GM23248 (cell line): ENCODE measurements around the gene TJAP1. TPM values are rescaled to one million over a fixed set of nuclear protein-coding genes. Genes with fewer than 3 reads are reported as not detected.
"Not testable (repeated sequence)": the region's sequence is repeated elsewhere in the genome, so short reads cannot be mapped to it uniquely, and the experiment has no call there.

Experiments used
- DNase-seq: peaks from one replicate; pipeline ENCODE4 v3.0.0-alpha.2; 2015
- H2AFZ ChIP-seq: fragments of 200-600 bp; sonication (generic); 2 replicates; pipeline ENCODE4 v1.6.1; 2016; ENCODE audit warnings: antibody characterized with exemption
- H3F3A ChIP-seq: fragments of 200-600 bp; sonication (generic); 2 replicates; pipeline ENCODE4 v1.6.1; 2016; ENCODE audit warnings: mild to moderate bottlenecking, antibody characterized with exemption, mixed run types; ENCODE audit not compliant: insufficient read depth
- H3K27ac ChIP-seq: fragments of 200-600 bp; sonication (generic); 2 replicates; pipeline ENCODE4 v1.5.1; 2016; ENCODE audit warnings: mild to moderate bottlenecking
- H3K27me3 ChIP-seq: fragments of 200-600 bp; sonication (generic); replicated peaks from 2 replicates; pipeline ENCODE4 v1.6.1; 2016; ENCODE audit warnings: mild to moderate bottlenecking; ENCODE audit not compliant: insufficient read depth
- H3K36me3 ChIP-seq: fragments of 200-600 bp; sonication (generic); 2 replicates; pipeline ENCODE4 v1.6.1; 2016; ENCODE audit warnings: low read depth, mild to moderate bottlenecking
- H3K4me1 ChIP-seq: fragments of 200-600 bp; sonication (generic); 2 replicates; pipeline ENCODE4 v1.6.1; 2016; ENCODE audit warnings: mild to moderate bottlenecking; ENCODE audit not compliant: insufficient read depth
- H3K4me2 ChIP-seq: fragments of 200-600 bp; sonication (generic); one replicate; pipeline ENCODE4 v1.6.1; 2016; ENCODE audit warnings: mild to moderate bottlenecking; ENCODE audit not compliant: unreplicated experiment
- H3K4me3 ChIP-seq: fragments of 200-600 bp; sonication (generic); 2 replicates; pipeline ENCODE4 v1.5.1; 2016; ENCODE audit warnings: mild to moderate bottlenecking
- H3K79me2 ChIP-seq: fragments of 200-600 bp; sonication (generic); 2 replicates; pipeline ENCODE4 v1.6.1; 2016; ENCODE audit warnings: mild to moderate bottlenecking; ENCODE audit not compliant: insufficient read depth
- H3K9ac ChIP-seq: fragments of 200-600 bp; sonication (generic); 2 replicates; pipeline ENCODE4 v1.6.1; 2016; ENCODE audit warnings: mild to moderate bottlenecking
- H3K9me2 ChIP-seq: fragments of 200-600 bp; sonication (generic); 2 replicates; pipeline ENCODE4 v1.6.1; 2016; ENCODE audit warnings: mixed run types, mild to moderate bottlenecking, moderate library complexity; ENCODE audit not compliant: insufficient read depth
- H3K9me3 ChIP-seq: fragments of 200-600 bp; sonication (generic); one replicate; pipeline ENCODE4 v1.6.1; 2017; ENCODE audit warnings: low read depth
- H4K20me1 ChIP-seq: fragments of 200-600 bp; sonication (generic); 2 replicates; pipeline ENCODE4 v1.6.0; 2016; ENCODE audit not compliant: insufficient read depth
- EZH2 ChIP-seq: fragments of 200-600 bp; sonication (generic); IDR thresholded peaks from 2 replicates; pipeline ENCODE4 v1.6.1; 2018; ENCODE audit warnings: antibody characterized with exemption, mild to moderate bottlenecking; ENCODE audit not compliant: insufficient read depth, poor library complexity, severe bottlenecking
- EZH2phosphoT487 ChIP-seq: fragments of 200-600 bp; sonication (generic); IDR thresholded peaks from 2 replicates; pipeline ENCODE4 v1.6.1; 2018; ENCODE audit warnings: antibody characterized with exemption, moderate library complexity, mild to moderate bottlenecking, low read depth; ENCODE audit not compliant: insufficient read depth
- WGBS, 2 experiments: methylation state at CpG; one replicate each; pipeline ENCODE4 v1.1.6; 2015 to 2017; ENCODE audit warnings: low lambda C conversion rate in 2 of 2, low coverage in 1 of 2; ENCODE audit errors: missing lambda C conversion rate in 2 of 2; 5-methylcytosine and 5-hydroxymethylcytosine counted together
- in situ Hi-C: fragments of 300-500 bp; cut with MboI; formaldehyde crosslinking; loops from 2 replicates; pipeline ENCODE4 v1.15.0; 2020
- polyA plus RNA-seq: library from polyadenylated mRNA; unstranded; fragments of >200 nt; fragmentation: Nextera tagmentation; extraction: Ambion mirVana; gene quantifications from 2 replicates; pipeline ENCODE4 v1.2.1, GENCODE V29; 2016
- total RNA-seq: library from RNA; depleted of rRNA; stranded (reverse); fragments of >200 nt; shearing (Covaris generic); gene quantifications from 2 replicates; pipeline ENCODE4 v1.2.3, GENCODE V29; 2014

Gene TJAP1
- total and polyA plus RNA-seq, 2 experiments from 2014 or later = 16.0 to 32.9 TPM

DNA sequence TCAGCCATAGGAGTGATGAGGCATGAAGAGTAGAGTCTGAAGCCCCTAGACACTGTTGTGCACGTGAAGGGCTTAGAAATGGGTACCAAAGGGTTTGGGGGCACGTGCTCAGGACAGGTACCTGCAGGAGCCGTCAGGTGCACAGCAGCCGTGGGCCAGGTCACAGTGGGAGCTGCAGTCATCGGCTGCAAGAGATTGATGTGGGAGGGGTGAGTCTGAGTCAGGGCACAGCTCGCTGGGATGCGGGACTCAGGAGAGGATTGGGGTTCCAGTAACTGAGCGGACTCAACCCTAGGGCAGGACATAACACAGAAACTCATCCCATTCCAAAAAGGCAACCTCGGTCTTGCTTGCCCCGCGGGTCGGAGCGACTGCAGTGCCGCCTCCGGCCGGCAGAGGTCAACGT is 23.1 kb upstream of the TJAP1 start:
- Histone ChIP-seq H3K27ac (no peak overlapping the region), H3K79me2 (no peaks in the 10 kb centered on the region), H3K27me3 (peaks cover 4% of the 10 kb centered on the region; the same call in 1 of the 2 replicates), H3F3A (peaks cover 9% of the 10 kb centered on the region; the same call in 1 of the 2 replicates), H3K9me2 (no peaks in the 10 kb centered on the region), H4K20me1 (no peaks in the 10 kb centered on the region), H3K9me3 (no peaks in the 10 kb centered on the region), H3K4me1 (no peaks in the 10 kb centered on the region), H3K36me3 (no peaks in the 10 kb centered on the region), H3K4me3 (peak overlapping the region; percentile 74), H3K4me2 (peak overlapping the region; percentile 84), H3K9ac (no peak overlapping the region), H2AFZ (peak overlapping the region; percentile 79; the same call in 1 of the 2 replicates)
- 9 to 14% methylated on average over 17 of the region's 17 CpGs for WGBS, 2 experiments
- DNase-seq = no peak
- in situ Hi-C loops = loop anchor here (10.0 kb wide), 1 partner anchor 51 kb away; no protein-coding TSS in a partner anchor
- no peak for TF ChIP-seq EZH2

GRCh38 chr6:43454696-43455530 is 22.5 kb upstream of the TJAP1 start:
- H3K4me3 ChIP-seq = peak overlapping the region; percentile 74
- no peaks in the 10 kb centered on the region for H4K20me1 ChIP-seq
- H3K9me3 ChIP-seq = no peaks in the 10 kb centered on the region
- no peak for TF ChIP-seq EZH2phosphoT487
- TF ChIP-seq EZH2 = no peak
- H3K9me2 ChIP-seq = no peaks in the 10 kb centered on the region
- peak overlapping the region; percentile 6 for H3K9ac ChIP-seq
- no peak overlapping the region for H3K27ac ChIP-seq
- peak overlapping the region; percentile 84 for H3K4me2 ChIP-seq
- no peaks in the 10 kb centered on the region for H3K36me3 ChIP-seq
- no peaks in the 10 kb centered on the region for H3K79me2 ChIP-seq
- 1% methylated on average over 52 to 81 of the region's 97 CpGs for WGBS, 2 experiments
- H3F3A ChIP-seq = peaks cover 9% of the 10 kb centered on the region; the same call in 1 of the 2 replicates
- H3K4me1 ChIP-seq = no peaks in the 10 kb centered on the region
- in situ Hi-C loops = loop anchor here (10.0 kb wide), 1 partner anchor 50 kb away; no protein-coding TSS in a partner anchor
- peak; percentile 91 for DNase-seq
- H3K27me3 ChIP-seq = peaks cover 4% of the 10 kb centered on the region; the same call in 1 of the 2 replicates
- H2AFZ ChIP-seq = peak overlapping the region; percentile 79

DNA sequence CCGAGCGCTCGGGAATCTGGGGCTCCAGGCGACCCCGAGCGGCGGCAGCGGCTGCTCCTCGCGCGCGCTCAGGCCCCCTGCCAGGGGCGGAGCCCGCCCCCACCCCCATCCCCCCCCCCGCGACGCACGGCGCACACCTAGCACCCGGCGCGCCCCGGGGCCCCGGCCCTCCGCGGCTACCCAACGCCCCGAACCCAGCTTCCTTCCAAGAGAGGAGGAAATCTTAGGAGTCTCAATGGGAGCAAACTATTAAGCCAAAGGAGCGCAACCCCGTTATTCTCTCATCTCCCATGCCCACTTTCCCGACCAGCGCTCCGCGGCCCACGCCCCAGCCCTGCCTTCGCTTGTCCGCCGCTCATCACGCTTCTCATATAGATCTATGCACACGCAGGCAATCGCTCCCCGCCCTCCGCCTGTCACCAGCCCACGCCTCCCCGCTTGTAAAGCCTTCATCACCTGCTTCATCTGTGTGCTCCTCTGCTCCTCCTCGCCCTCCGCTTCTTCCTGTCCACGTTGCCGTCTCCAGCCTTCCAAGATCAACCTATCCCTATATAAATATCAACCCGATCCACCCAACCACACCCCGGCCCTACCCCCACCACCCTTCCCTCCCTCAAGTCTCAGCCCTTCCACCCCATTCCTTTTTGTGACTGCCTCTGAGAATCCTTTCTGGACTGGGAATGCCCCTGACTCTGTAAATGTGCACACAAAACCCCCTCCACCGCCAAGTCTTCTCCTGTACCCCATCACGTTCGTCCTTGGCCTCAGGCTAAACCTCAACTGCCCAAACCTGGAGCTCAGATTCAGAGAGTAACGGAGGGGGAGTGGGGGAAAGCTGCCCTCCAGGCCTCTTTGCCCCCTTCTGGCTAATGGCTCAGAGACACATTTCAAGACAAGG is 21.6 kb upstream of the TJAP1 start, which contains the start of gene DLK2:
Gene DLK2 (minus strand): TSS at position 18 of the 898 bp plus-strand sequence. CDS start 723 bp downstream, outside the sequence.
- Histone ChIP-seq H3K9me2 (no peaks in the 10 kb centered on the region), H3K9me3 (no peaks in the 10 kb centered on the region), H3F3A (peaks cover 9% of the 10 kb centered on the region; the same call in 1 of the 2 replicates), H2AFZ (peak within 1 kb of the TSS; percentile 79), H3K27me3 (peaks cover 4% of the 10 kb centered on the region; the same call in 1 of the 2 replicates), H3K4me3 (peak within 1 kb of the TSS; percentile 74), H3K36me3 (no peaks in the 10 kb centered on the region), H3K9ac (peak within 1 kb of the TSS; percentile 6), H3K4me1 (no peaks in the 10 kb centered on the region), H3K79me2 (no peaks in the 10 kb centered on the region), H4K20me1 (no peaks in the 10 kb centered on the region), H3K27ac (no peak within 1 kb of the TSS), H3K4me2 (peak within 1 kb of the TSS; percentile 84)
- 2 to 4% methylated on average over 25 to 55 of the region's 55 CpGs for WGBS, 2 experiments
- TF ChIP-seq EZH2 = no peak
- no peak for TF ChIP-seq EZH2phosphoT487
- in situ Hi-C loops = loop anchor here (10.0 kb wide), 1 partner anchor 49 kb away; no protein-coding TSS in a partner anchor
- peak; percentile 53 for DNase-seq

- H3K4me2 ChIP-seq = no peak overlapping the region
- H3K36me3 ChIP-seq = no peaks in the 10 kb centered on the region
- 57 to 62% methylated on average over 8 to 9 of the region's 9 CpGs for WGBS, 2 experiments
- no peaks in the 10 kb centered on the region for H4K20me1 ChIP-seq
- H3F3A ChIP-seq = peaks cover 9% of the 10 kb centered on the region; the same call in 1 of the 2 replicates
- in situ Hi-C loops = loop anchor here (10.0 kb wide), 1 partner anchor 47 kb away; no protein-coding TSS in a partner anchor
- no peak overlapping the region for H3K4me3 ChIP-seq
- TF ChIP-seq EZH2 = no peak
- H3K27me3 ChIP-seq = peaks cover 4% of the 10 kb centered on the region; the same call in 1 of the 2 replicates
- no peaks in the 10 kb centered on the region for H3K9me3 ChIP-seq
- no peak overlapping the region for H3K9ac ChIP-seq
- H3K4me1 ChIP-seq = no peaks in the 10 kb centered on the region
- DNase-seq = no peak
- H3K79me2 ChIP-seq = no peaks in the 10 kb centered on the region
- no peak overlapping the region for H2AFZ ChIP-seq
- H3K27ac ChIP-seq = no peak overlapping the region
- no peaks in the 10 kb centered on the region for H3K9me2 ChIP-seq
Measured at GRCh38 chr6:43457643-43458042, 19.7 kb upstream of the TJAP1 start.

DNA sequence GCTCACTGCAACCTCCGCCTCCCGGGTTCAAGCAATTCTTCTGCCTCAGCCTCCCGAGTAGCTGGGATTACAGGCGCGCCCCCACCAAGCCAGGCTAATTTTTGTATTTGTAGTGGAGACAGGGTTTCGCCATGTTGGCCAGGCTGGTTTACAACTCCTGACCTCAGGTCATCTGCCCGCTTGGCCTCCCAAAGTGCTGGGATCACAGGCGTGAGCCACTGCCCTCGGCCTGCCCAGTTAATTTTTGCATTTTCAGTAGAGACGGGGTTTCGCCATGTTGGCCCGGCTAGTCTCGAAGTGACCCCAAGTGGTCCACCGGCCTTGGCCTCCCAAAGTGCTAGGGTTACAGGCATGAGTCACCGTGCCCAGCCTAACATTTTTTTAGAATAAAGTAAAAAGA is 19.2 kb upstream of the TJAP1 start:
- not testable (repeated sequence) for H3K9me2 ChIP-seq, H3F3A ChIP-seq, H3K9ac ChIP-seq, H4K20me1 ChIP-seq, H2AFZ ChIP-seq, DNase-seq, H3K4me1 ChIP-seq, H3K27ac ChIP-seq, H3K9me3 ChIP-seq, H3K79me2 ChIP-seq, H3K27me3 ChIP-seq, H3K4me3 ChIP-seq, H3K36me3 ChIP-seq, H3K4me2 ChIP-seq
- 93 to 97% methylated on average over 15 of the region's 15 CpGs for WGBS, 2 experiments
- in situ Hi-C loops = loop anchor here (10.0 kb wide), 1 partner anchor 47 kb away; no protein-coding TSS in a partner anchor
